IMR-90 (cell line): ENCODE results near the gene ZC3H15. TPM values are rescaled to one million over a fixed set of nuclear protein-coding genes. Genes with fewer than 3 reads are reported as not detected.

Experiments
- ATAC-seq: fragments of 200-7000 bp; cut with Tn5 transposase; 2 replicates; pipeline ENCODE4 v1.9.1; 2020; ENCODE audit warnings: low read depth, mild to moderate bottlenecking, moderate library complexity
- BruUV-seq: library from RNA; stranded (reverse); fragments of 400-500 nt; replicated peaks from 2 replicates; lab custom pipeline; 2021; lab: Mats Ljungman, UMichigan
- CTCF ChIA-PET: fragments of 300-600 bp; formaldehyde crosslinking; extraction: SDS; loops from one replicate; lab custom pipeline; 2021; ENCODE audit warnings: antibody characterized with exemption; lab: Yijun Ruan, JAX
- POLR2A ChIA-PET: fragments of 300-600 bp; sonication (Branson Sonifier 250); formaldehyde crosslinking; loops from one replicate; lab custom pipeline; 2022; ENCODE audit warnings: antibody characterized with exemption; ENCODE audit not compliant: unreplicated experiment; lab: Charles Lee
- DNase-seq: peaks from one replicate; pipeline ENCODE4 v3.0.0; 2013
- H2AFZ ChIP-seq: replicated peaks from 2 replicates; pipeline ENCODE3; 2013; ENCODE audit warnings: low read length, mild to moderate bottlenecking; ENCODE audit not compliant: poor library complexity
- H2AK5ac ChIP-seq: 2 replicates; pipeline ENCODE4 v1.6.1; 2013; ENCODE audit warnings: low read depth, low read length, inconsistent platforms
- H2AK9ac ChIP-seq: replicated peaks from 2 replicates; pipeline ENCODE3; 2013; ENCODE audit warnings: mild to moderate bottlenecking, low read depth, low read length, moderate library complexity; ENCODE audit not compliant: poor library complexity
- H2BK120ac ChIP-seq: 2 replicates; pipeline ENCODE4 v1.6.1; 2013; ENCODE audit warnings: low read depth, low read length, inconsistent platforms
- H2BK15ac ChIP-seq: 3 replicates; pipeline ENCODE4 v1.6.1; 2013; ENCODE audit warnings: low read depth, low read length, inconsistent platforms
- H2BK20ac ChIP-seq: 2 replicates; pipeline ENCODE4 v1.6.1; 2013; ENCODE audit warnings: low read depth, mild to moderate bottlenecking, inconsistent platforms, low read length, moderate library complexity
- H2BK5ac ChIP-seq: 2 replicates; pipeline ENCODE4 v1.6.1; 2013; ENCODE audit warnings: mild to moderate bottlenecking, low read depth, low read length, inconsistent platforms; ENCODE audit not compliant: poor library complexity, severe bottlenecking
- H3K14ac ChIP-seq: replicated peaks from 2 replicates; pipeline ENCODE4 v1.6.1; 2013; ENCODE audit warnings: low read depth, low read length, inconsistent platforms
- H3K18ac ChIP-seq: 2 replicates; pipeline ENCODE4 v1.6.1; 2013; ENCODE audit warnings: low read depth, low read length, control low read depth
- H3K23ac ChIP-seq: 2 replicates; pipeline ENCODE4 v1.6.1; 2013; ENCODE audit warnings: low read depth, low read length, inconsistent platforms
- H3K27ac ChIP-seq: 2 replicates; pipeline ENCODE4 v1.5.1; 2013; ENCODE audit warnings: mild to moderate bottlenecking, control low read depth, low read length; ENCODE audit not compliant: insufficient read depth
- H3K27me3 ChIP-seq: 2 replicates; pipeline ENCODE4 v1.6.1; 2013; ENCODE audit warnings: low read length; ENCODE audit not compliant: control insufficient read depth, insufficient read depth
- H3K36me3 ChIP-seq: 2 replicates; pipeline ENCODE4 v1.6.1; 2013; ENCODE audit warnings: low read length, mixed read lengths; ENCODE audit not compliant: control insufficient read depth, insufficient read depth
- H3K4ac ChIP-seq: 2 replicates; pipeline ENCODE4 v1.6.1; 2013; ENCODE audit warnings: low read depth, low read length, inconsistent platforms
- H3K4me1 ChIP-seq: 2 replicates; pipeline ENCODE4 v1.6.1; 2013; ENCODE audit warnings: low read length, mixed read lengths; ENCODE audit not compliant: control insufficient read depth, insufficient read depth
- H3K4me2 ChIP-seq: 2 replicates; pipeline ENCODE4 v1.6.1; 2013; ENCODE audit warnings: low read depth, mild to moderate bottlenecking, control low read depth, low read length, moderate library complexity
- H3K4me3 ChIP-seq: 2 replicates; pipeline ENCODE4 v1.5.1; 2013; ENCODE audit warnings: low read depth, mild to moderate bottlenecking, control low read depth, low read length, moderate library complexity; ENCODE audit not compliant: insufficient read depth
- H3K56ac ChIP-seq: 2 replicates; pipeline ENCODE4 v1.6.1; 2013; ENCODE audit warnings: low read length, inconsistent platforms; ENCODE audit not compliant: insufficient read depth; ENCODE audit errors: extremely low read depth
- H3K79me1 ChIP-seq, 2 experiments: 2 replicates each; pipeline ENCODE4 v1.6.1; 2013; ENCODE audit warnings: low read length in 2 of 2, inconsistent platforms in 1 of 2, low read depth in 1 of 2
- H3K9ac ChIP-seq: 2 replicates; pipeline ENCODE4 v1.6.1; 2013; ENCODE audit warnings: low read depth, low read length, control low read depth
- H3K9me1 ChIP-seq: 2 replicates; pipeline ENCODE4 v1.6.1; 2013; ENCODE audit warnings: low read length, inconsistent platforms; ENCODE audit not compliant: insufficient read depth
- H3K9me3 ChIP-seq: 2 replicates; pipeline ENCODE4 v1.6.1; 2013; ENCODE audit warnings: low read length; ENCODE audit not compliant: control insufficient read depth, insufficient read depth
- H4K20me1 ChIP-seq: 2 replicates; pipeline ENCODE4 v1.6.1; 2013; ENCODE audit warnings: low read length, inconsistent platforms; ENCODE audit not compliant: insufficient read depth
- H4K5ac ChIP-seq: 2 replicates; pipeline ENCODE4 v1.6.1; 2013; ENCODE audit warnings: mild to moderate bottlenecking, low read depth, low read length, control low read depth
- H4K8ac ChIP-seq, 2 experiments: 2 replicates each; pipeline ENCODE4 v1.6.1; 2013; ENCODE audit warnings: low read depth in 2 of 2, low read length in 2 of 2, control low read depth in 1 of 2, inconsistent platforms in 1 of 2
- H4K91ac ChIP-seq: 2 replicates; pipeline ENCODE4 v1.6.1; 2013; ENCODE audit warnings: low read depth, low read length, inconsistent platforms; ENCODE audit not compliant: insufficient read depth
- BHLHE40 ChIP-seq: fragments of 150-350 bp; IDR thresholded peaks from 2 replicates; pipeline ENCODE4 v1.6.1; 2016; ENCODE audit warnings: mild to moderate bottlenecking, low read depth, low read length
- CTCF ChIP-seq: conservative IDR thresholded peaks from 2 replicates; pipeline ENCODE4 v1.5.1; 2012; ENCODE audit warnings: mild to moderate bottlenecking, low read depth, low read length, improper control_type of control experiment
- ELK1 ChIP-seq: fragments of 150-350 bp; IDR thresholded peaks from 2 replicates; pipeline ENCODE4 v1.6.1; 2016; ENCODE audit warnings: low read depth, mild to moderate bottlenecking, low read length, moderate library complexity, borderline replicate concordance
- FOS ChIP-seq: fragments of 150-350 bp; IDR thresholded peaks from 2 replicates; pipeline ENCODE4 v1.6.1; 2016; ENCODE audit warnings: low read depth, low read length
- MAZ ChIP-seq: IDR thresholded peaks from 2 replicates; pipeline ENCODE4 v1.6.1; 2012; ENCODE audit warnings: low read depth, mild to moderate bottlenecking, low read length, improper control_type of control experiment, moderate library complexity, borderline replicate concordance
- WGBS, 2 experiments: methylation state at CpG; one replicate each; pipeline versions ENCODE4 v1.1.5 to v1.1.7; 2013; ENCODE audit warnings: missing lambda C conversion rate in 2 of 2; ENCODE audit not compliant: insufficient read length in 1 of 2; ENCODE audit errors: extremely low coverage in 2 of 2; 5-methylcytosine and 5-hydroxymethylcytosine counted together
- dilution Hi-C: fragments of 300-500 bp; cut with HindIII; formaldehyde crosslinking; loops from one replicate; pipeline ENCODE4 v1.14.3; 2018; ENCODE audit warnings: low sequenced_read_pairs; ENCODE audit not compliant: unreplicated experiment
- in situ Hi-C: fragments of 300-500 bp; cut with MboI; formaldehyde crosslinking; loops from 3 replicates; pipeline ENCODE4 v1.14.3; 2019; ENCODE audit warnings: low sequenced_read_pairs, inconsistent platforms, mixed read lengths
- intact Hi-C: fragments of 100-400 bp; cut with micrococcal nuclease; formaldehyde crosslinking; loops from 2 replicates; pipeline ENCODE4 v1.10.0; 2022
- polyA plus RNA-seq, 3 experiments: library from polyadenylated mRNA; depleted of rRNA; stranded (reverse); fragments of >200 nt; gene quantifications; 2 replicates each; pipeline ENCODE4 v1.2.3, GENCODE V29; 2012; ENCODE audit warnings: low replicate concordance in 1 of 3
- total RNA-seq: library from RNA; depleted of rRNA; stranded (reverse); fragments of >200 nt; gene quantifications from 2 replicates; pipeline ENCODE4 v1.2.3, GENCODE V29; 2012

ZC3H15 gene
- total and polyA plus RNA-seq, 2 of the 4 experiments (the other 2 are of a cell fraction) = 22.9 to 47.4 TPM

GRCh38 chr2:186480991-186481390 lies 5.1 kb upstream of the ZC3H15 start:
- no peak overlapping the region for H3K4ac ChIP-seq
- H3K9me1 ChIP-seq = no peaks in the 10 kb centered on the region
- DNase-seq = no peak
- no peak overlapping the region for H2BK5ac ChIP-seq
- no peak overlapping the region for H3K14ac ChIP-seq
- H3K27me3 ChIP-seq = no peaks in the 10 kb centered on the region
- no peak overlapping the region for H2BK15ac ChIP-seq
- 90% methylated on average over 1 of the region's 1 CpG; no CpG with 5 or more reads in 1 of the 2 experiments for WGBS, 2 experiments
- H4K8ac ChIP-seq = no peak overlapping the region
- no peak overlapping the region for H3K23ac ChIP-seq
- no peaks in the 10 kb centered on the region for H3K36me3 ChIP-seq
- TF ChIP-seq CTCF (no peak), BHLHE40 (no peak), FOS (no peak), ELK1 (no peak), MAZ (no peak)
- H4K5ac ChIP-seq = no peak overlapping the region
- ChIA-PET CTCF (no interaction called here), POLR2A (no interaction called here)
- no peaks in the 10 kb centered on the region for H4K20me1 ChIP-seq
- no peak overlapping the region for H3K4me3 ChIP-seq
- intact Hi-C loops (no loop called here), dilution Hi-C loops (no loop called here), in situ Hi-C loops (no loop called here)
- no peak overlapping the region for H2AK5ac ChIP-seq
- no peak overlapping the region for H2AK9ac ChIP-seq
- H3K79me1 ChIP-seq = peaks cover 0 to 4% of the 10 kb centered on the region in 2 experiments; a peak in 1 of 4 replicates
- no TSS peak for BruUV-seq
- no peaks in the 10 kb centered on the region for H3K4me1 ChIP-seq
- no peak overlapping the region for H4K91ac ChIP-seq
- no peak overlapping the region for H2BK120ac ChIP-seq
- H3K9me3 ChIP-seq = no peaks in the 10 kb centered on the region
- no peak overlapping the region for H2AFZ ChIP-seq
- H3K56ac ChIP-seq = no peak overlapping the region
- no peak overlapping the region for H3K9ac ChIP-seq
- ATAC-seq = no peak
- no peak overlapping the region for H3K4me2 ChIP-seq
- no peak overlapping the region for H2BK20ac ChIP-seq
- no peak overlapping the region for H3K18ac ChIP-seq
- no peak overlapping the region for H3K27ac ChIP-seq
